ENCODE results near the gene HDAC7.

HDAC7 gene

DNA sequence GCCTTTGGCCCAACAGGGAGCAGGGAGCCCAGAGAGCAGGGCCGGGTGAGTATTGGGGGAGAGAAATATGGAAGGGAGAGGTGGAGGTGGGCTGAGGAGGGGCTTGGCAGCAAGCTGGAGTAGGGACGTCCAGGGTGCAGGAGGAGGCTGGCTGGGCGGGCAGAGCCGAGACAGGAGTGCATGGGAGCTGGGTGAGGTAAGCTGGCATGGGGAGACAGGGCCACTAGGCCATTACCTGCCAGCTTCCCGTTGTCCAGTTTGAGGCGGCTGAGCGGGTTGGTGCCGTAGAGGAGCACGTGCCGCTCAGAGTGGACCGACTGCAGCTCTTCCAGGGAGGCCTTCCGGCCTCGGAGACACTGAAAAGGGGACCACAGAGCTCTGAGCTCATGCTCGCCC, 28.4 kb downstream of the HDAC7 start:
- no peak for DNase-seq

DNA sequence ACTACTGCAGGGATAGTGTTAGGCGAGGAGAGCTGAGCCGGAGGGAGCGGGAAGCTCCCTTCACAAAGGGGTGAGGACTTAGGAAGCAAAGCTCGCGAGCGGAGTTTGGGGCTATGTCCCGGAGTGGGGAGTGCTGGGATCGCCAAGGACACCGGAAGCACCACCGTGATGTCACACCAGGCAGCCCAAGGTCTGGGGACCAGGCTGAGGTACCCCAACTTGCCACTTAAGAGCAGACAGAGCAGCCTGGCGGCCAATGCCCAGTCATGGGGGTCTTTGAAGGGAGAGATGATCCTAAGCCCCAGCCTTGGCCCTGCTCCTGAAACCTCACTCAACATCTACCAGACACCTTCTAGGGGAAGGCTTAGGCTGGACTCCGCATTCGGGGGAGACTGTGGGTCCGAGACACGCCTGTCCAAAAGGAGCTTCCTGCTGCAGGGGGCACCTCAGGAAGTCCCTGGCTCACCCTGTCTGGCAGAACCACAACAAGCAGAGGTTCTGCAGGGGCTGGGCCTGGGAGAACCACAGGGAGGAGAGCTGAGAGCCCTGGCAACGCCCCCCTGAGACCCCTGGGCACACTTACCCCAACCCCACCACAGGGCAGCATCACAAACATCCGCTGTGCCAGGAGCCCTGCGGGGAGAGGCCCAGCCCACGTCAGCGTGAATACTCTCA, 28.9 kb downstream of the HDAC7 start:
- DNase-seq = no peak

DNA sequence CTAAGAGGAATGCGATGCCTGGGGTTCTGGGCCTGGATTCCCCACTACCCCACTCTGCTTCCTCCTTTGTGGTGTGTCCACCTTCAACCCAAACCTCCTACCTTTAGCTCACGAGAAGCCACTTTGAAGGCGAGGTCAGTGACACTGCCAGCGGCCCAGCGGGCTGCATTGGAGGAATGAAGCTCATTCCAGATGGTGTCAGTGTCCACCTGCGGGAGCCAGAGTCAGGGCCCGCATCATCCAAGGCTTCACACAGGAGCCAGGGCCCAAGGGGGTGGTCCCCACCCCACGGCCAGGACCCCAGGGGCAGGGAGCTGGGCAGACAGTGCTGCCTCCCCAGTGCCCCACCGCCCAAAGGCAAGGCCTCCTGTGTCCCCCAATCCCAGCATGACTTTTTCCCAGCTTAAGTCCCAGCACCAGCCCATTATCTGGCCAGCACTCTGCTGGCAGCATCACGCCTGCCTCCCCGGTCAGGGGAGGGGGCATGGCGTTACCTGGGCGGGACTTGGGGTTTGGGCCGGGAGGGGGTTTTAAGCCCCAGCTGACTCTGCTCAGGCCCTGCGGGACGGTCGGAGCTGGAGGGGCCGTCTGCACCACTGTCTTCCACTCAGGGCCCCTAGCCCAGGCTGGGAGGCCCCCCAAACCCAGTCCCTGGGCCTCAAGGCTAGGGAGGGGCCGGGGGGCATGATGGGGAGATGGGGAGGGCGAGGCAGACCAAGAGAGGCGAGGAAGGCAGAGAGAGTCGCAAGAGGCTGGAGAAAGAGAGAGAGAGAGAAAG, 29.8 kb downstream of the HDAC7 start:
- no peak for DNase-seq

DNA sequence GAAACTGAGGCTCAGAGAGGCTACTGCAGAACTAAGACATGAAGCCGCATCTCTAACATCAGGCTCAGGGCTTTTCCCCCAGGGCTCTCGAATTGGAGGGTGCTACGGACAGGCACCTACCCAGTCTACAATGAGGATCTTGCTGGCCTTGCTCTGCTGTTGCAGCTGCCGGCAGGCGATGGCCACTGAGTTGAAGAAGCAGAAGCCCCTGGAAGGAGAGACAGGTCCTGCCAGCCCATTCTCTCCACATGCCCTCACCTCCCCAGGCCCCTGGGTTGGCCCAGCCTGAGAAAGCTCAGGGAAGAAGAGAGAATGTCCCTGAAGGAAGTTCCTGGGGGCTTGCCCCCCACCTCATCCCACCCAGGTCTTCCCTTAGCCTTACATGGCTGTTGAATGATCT, 30.6 kb downstream of the HDAC7 start:
- DNase-seq = no peak

DNA sequence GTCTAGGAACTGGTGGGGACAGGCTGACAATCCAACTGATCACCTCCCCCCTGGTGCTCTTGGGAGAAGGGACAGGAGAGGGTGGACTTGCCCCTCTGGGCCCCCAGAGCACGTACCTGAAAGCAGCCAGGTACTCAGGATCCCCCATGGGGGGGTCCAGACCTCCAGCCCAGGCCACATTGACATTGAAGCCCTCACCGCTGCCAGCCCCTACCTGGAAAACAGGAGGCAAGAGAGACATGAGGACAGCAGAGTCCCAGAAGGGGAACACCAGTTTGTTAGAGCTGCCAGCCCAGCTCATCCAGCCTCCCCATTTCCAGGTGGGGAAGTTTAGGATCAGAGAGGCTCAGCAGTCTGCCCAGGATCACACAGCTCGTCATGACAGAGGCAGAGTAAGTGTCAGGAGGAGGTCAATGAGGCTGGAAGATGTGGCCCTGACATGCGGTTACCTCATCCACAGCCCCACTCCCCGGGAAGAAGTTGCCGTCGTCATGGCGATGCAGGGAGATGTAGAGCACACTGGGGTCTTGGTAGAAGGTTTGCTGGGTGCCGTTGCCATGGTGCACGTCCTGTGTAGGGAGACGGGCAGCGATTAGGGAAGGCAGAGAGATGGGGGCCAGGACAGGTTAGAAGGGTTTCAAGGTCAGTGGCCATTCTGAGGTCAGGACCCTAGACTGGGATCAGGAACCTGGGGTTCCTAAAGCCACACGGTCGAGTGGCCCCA, 31.9 kb downstream of the HDAC7 start:
- no peak for DNase-seq

DNA sequence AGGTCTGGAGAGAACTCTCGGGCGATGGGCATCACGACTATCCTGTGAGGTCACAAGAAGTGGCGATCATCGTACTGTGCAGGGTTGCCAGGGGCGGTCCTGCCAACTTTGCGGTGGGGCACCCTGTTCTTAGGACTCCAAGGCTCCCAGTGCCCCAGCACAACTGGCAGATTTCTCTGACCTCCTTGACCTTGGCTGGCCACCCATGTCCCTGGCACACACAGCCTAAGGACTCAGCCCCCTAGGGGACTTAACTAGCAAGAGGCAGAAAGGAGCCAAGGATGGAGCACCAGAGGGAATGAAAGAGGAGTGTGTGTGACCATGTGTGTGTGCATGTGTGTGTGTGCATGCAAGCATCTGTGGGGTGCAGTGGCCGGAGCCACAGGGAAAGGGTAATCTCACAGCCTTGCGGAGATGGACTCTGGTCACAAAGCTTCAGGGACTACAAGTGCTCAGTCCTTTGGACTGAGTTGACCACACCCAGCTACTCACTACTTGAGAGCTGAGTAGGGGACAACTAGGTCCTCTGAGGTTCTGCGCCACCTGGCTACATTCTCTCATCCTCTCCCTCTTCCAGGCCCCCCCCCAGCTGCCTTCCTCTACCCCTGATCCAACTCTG, 32.9 kb downstream of the HDAC7 start:
- no peak for DNase-seq

DNA sequence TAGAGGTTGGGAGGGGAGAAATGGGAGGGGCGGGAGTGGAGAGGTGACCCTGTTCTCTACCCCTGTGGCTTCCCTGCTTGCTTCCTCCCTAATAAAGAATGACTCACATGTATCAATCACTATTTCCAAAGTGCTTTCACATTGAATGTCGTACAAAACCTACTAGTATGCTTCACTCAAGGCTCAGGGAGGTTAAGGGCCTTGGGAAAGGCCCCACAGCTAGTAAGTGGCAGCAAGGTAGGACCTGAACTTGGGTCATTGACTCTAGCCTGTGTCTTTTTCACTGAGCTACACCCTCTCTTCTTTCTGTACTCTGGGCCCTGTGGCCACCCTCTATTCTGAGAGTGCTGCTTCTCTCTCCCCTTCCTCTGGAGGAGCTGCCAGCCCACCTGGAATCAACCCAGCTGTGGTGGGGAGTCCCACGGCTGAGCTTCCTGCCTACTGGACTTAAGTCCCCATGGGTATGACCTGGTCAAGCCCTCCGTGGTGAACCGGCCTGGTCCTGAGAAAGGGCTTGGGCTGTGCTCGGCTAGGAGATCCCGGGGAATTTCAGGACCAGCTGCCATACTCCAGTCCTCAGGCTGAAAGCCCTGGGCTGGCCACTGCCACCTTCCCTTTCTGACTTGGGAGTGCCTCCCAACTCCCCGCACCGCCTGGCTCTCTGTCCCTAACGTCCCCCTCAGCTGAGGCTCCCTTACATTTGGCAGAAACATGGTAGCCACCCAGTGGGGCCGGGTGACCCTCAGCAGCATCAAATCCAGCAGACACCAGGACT, 33.6 kb downstream of the HDAC7 start:
- DNase-seq = no peak

DNA sequence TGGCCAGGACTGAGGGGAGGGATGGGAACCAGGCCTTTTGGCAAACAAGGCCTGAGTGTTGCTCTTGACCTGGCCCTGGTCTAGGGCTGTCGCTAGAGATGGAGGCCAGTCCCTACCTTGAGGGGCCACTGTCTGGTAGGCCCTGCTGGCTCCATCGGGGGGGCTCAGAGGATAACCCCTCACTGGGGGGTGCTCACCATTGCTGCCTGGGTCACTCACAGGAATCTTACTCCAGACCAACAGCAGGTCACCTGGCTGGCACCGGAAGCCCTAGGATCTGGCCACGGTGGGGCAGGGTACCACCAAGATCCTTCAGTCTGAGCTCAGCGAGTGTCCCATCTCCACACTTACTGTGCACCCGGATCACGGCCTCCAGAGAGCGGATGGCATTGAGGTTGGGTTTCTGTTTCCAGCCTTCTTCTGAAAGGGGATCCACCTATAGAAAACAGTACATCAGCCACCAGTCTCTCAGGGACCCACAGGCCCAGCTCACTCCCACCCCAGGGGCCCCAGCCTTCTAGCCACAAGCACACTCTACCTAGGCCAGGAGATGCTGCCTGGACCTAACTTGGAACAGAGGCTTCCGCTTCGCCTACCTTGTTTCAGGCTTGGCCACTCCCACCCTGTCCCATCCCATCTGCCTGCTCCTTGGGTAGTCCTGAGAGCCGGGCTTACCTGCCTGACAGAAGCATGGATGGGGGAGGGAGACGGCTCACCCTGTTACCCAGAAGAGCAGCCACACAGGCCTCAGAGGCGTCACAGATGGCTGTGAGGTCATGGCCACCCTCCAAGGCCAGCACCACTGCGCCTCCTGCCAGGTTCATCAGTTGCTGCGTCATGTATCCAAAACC, 34.4 kb downstream of the HDAC7 start:
- no peak for DNase-seq

DNA sequence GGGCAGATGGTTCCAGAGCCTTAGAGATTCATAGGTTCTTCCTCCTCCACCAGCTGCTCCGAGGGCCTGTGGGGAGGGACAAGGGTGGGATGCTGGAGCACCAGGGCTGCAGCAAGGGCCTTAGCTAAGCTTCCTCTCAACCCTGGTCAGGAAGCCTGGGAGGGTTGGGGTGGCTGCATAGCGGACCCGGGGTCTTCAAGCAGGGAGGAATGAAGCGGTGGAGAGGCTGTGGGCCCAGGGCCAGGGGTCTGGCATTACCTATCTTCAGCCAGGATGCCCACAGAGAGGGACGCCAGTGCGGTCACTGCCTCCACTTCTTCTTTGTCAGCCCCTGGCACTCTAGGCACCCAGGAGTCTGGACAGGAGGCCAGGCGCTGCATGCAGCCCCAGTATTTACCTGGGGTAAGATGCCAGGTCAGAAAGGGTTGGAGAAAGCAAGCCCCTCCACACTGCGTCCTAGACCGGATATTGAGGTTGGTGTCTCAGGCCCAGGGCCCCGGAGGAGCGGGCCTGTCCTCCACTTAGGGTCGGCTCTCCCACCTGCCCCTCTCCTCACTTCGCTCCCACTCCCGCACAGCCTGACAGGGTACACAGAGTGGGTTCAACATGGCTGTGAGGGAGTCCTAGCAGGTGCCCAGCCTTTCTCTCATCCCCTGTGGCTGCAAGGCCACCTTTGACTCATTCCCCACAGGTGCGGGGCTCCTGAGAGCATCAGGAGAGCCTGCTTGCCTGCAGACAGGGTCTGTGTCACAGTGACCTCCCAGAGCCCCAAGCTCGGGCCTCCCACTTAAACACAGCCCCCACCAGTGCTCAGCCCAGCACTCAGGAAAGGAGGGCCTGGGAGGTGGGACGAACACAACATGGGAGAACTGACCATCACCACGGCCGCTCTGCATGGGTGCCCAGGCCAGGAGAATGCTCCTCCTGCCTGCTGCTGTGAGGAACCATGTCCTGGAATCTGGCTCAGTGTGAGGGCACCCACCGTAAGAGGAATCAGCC, 35.6 kb downstream of the HDAC7 start:
- no peak for DNase-seq

DNA sequence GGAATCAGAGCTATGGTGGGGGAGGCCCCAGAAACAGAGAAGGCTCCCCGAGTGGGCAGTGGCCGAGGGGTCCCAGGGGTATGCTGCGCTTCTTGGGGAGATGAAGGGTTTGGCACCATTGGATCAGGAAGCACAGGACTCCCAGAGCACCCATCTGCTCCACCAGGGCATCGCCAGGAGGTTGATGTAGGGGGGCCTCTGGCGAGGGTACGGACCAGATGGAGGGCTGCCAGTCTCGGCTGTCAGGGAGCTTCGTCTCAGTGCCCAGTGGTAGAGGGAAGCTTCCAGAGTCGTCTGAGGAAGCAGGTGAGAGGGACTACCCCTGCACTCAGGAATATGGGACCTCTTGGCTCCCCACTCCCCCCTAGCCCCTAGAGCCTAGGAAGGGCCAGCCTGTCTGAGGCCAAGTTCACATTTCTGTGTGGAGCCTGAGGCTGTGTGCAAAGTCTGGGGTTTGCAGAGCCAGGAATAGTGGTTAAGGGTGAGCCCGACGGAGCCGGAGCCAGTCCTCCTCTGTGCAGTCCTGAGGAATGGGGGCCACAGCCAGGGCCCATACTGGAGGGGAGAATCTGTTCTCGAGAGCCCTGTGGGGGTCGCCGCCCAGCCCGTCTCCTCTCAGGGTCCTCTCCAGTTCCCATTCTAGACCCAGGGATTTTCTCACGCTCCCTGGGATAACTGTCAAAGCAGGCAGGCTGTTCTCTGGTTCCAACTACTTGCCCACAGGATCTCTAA, 36.5 kb downstream of the HDAC7 start:
- no peak for DNase-seq

DNA sequence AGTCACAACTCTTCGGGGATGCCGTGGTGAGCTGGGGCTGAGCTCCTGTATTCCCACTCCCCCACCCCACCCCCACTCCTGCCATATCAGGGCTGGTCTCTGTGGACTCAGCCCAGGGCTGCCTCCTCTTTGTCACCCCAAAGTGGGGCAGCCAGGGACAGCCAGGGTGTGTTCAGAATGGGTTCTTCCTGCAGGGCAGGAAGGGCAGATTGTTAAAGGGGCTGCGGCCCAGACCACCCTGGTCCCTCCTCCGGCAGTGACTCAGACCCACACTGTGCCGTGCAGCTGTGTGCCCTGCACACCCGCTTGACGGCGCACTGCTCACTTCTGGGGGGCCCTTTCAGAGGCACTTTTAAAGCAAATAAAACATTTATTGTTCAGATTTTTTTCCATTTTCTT, 37.3 kb downstream of the HDAC7 start:
- no peak for DNase-seq

DNA sequence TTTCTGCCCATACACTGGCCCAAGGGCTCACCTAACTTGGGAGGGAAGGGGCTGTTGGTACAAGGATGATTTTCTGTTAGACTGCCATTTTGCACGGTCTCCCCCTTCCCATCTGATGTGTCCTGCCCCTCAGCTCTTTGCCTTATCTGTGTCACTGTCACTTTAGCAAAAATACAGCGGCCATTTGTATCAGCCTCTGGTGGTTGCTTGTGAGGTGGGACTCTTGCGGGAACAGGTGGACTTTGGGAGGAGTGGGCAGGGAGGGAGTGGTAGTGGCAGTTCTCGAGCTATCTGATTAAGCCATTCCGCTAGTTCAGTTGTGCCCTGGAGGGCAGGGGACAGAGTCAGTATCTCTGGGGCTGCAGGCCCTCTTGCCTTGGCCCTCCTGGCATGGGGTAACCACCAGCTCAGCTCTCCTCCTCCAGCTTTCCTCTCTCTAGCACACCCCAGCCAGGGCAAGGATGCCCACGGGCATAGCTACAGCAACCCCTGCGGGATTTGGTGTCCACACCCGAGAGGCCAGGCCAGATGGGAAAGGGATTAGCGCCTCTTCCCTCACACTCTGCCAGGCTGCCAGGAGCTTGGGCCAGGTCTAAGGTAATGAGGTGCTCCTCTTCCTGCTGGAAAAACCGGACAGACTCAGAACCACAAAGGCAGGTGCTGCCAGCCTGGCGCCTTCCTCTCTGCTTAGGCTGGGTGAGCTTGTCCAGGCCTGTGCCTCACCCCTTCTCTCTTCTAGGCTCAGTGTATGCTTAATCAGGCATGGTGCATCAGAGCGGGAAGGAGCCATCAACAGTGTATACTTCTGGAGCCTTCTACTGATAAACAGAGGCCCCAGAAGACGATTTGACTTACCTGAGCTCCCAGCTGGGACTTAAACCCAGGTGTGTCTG, 38.0 kb downstream of the HDAC7 start:
- no peak for DNase-seq

DNA sequence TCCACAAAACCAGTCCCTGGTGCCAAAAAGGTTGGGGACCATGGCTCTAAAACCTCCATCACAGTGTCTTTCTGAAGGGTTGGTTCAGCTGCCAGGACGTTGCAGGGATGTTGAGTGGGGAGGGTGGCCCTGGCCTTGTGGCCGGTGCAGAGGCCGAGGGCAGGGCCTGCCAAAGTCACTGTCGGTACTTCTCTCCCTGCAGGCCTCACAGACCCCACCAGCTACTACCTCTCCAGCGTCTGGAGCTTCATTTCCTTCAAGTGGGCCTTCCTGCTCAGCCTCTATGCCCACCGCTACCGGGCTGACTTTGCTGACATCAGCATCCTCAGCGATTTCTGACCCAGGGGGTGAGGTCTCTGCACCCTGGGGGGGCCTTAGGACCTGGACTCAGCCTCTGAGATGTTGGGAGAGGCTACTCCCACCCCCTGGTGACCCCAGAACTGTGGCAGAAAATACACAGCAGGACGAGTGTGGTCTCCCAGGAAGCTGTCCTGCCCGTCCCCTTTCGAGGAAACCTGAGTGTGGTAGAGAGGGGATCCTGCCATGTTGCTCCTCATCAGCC, 39.7 kb downstream of the HDAC7 start:
- DNase-seq = no peak

DNA sequence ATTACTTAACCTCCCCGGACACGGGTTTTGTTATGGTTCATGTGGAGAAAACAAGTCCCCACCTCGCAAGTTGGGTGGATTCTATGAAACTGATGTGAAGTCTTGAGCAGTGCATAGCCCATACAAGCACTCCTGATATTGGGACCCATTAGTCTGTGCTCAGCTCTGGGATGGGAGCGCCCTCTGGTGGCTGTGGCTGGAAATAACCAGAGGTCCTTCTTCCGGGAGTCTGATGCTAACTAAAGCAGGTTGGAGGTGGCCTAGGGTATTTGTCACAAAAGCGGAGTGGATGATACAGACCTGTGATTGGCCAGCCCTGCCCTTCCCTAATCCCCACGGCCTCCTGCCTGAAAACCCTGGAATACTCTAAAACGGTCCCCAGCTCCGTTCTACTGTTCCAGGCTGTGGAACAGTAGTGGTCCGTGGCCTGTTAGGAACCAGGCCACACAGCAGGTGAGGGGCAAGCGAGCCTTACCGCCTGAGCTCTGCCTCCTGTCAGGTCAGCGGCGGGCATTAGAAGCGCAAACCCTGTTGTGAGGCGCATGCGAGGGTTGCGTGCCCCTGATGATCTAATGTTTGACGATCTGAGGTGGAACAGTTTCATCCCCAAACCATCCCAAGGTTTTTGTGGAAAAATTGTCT, 40.3 kb downstream of the HDAC7 start:
- DNase-seq = peak; percentile 69 to 98

DNA sequence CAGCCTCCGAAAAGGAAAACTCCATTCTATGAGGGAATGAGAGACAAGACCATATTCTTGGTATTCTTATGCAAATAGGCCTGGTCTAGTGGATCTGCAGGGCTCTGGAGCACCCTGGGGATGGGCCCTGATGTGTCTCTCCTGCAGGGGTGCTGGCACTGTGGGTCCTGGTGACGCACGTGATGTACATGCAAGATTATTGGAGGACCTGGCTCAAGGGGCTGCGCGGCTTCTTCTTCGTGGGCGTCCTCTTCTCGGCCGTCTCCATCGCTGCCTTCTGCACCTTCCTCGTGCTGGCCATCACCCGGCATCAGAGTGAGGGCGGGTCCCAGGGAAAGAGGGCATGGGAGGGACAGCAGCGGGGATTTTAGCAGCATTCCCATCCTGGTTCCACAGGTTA, 40.8 kb downstream of the HDAC7 start:
- no peak for DNase-seq

DNA sequence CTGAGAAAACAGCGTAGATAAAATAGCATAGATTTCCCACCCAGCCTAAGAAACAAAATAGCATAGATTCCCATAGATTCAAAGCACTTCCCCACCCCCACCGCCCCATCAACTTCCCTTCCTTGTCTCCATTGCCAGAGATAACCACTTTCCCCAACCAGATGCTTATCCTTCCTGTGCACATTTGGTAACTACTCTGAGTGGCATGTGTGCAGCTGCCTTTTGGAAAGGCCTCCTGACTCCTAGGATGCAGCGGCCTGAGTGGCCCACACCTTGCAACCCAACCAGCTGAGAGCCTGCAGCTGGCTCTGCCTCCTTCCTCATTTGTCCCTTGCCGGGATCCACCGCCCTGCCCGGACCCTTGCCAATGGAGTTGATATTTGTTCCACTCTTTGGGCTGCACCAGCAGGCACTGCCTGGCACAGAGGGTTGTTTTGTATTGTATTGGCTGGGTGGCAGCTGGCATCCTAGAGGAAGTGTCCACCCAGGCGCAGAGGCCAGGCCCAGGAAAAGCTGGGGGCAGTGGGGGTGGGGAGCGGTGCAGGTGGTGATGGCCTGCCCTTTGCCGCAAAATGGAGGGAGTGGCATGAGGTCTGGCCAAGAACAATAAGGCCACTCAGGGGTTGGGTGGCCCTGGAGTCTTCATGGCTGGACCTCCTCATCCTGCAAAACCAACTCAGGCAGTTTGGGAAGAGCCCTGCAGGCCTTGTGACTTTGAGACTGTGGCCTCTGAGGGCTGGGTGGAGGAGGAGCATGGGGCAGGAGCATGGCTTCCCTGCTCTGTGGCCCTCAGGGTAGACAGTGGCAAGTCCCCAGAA, 41.8 kb downstream of the HDAC7 start:
- DNase-seq = no peak

DNA sequence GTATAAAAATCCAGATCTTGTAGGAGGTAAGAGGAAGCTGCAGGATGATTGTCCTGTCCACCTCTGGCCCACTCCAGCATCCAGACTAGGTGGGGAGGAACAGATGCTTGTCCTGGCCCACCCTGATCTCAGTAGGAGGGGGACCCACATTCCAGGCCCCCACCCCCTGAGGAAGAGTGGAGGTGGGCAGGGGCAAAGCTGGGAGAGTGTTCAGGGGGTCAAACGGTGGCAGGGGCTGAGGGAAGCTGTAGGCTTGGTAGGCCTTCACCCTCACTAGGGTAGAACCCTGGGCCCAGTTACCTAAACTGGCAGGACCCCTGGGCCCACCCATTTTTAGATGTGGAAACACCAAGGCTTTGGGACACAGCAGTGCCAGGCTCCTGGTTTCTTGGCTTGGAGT, 42.6 kb downstream of the HDAC7 start:
- no peak for DNase-seq
